SU-DHL-6 (cell line): ENCODE measurements around the gene STK32B.

Experiments used
- EZH2phosphoT487 ChIP-seq: fragments of 200-600 bp; sonication (generic), shearing (Covaris generic); conservative IDR thresholded peaks from 2 replicates; pipeline ENCODE4 v1.6.1; 2018; ENCODE audit warnings: mild to moderate bottlenecking, antibody characterized with exemption, low read length, moderate library complexity, mixed read lengths
- TF ChIP-seq, protein P1 (sequence below): fragments of 200-600 bp; sonication (generic); IDR thresholded peaks from one replicate; pipeline ENCODE4 v1.5.1; 2017; ENCODE audit warnings: antibody characterized with exemption, mild to moderate bottlenecking, low read length, moderate library complexity; ENCODE audit not compliant: insufficient read depth, poor library complexity, severe bottlenecking

DNA sequence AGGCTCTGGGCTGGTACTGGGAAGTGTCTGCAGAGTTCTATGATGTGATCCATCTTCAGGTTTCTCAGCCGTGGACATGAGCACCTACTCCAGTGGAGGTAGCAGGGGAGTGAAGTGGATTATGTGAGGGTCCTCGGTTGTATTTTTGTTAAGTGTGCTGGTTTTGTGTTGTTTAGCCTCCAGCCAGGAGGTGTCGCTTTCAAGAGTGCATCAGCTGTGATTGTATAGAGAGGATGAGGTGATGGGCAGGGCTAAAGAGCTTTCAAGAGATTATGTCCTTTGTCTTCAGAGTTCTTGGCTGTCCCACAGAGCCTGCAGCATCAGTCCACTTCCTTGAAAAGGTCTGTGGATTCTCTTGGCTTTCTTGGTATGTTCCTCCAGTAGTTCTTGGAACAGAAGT lies 256.6 kb downstream of the STK32B start:
- TF ChIP-seq, protein P1, sequence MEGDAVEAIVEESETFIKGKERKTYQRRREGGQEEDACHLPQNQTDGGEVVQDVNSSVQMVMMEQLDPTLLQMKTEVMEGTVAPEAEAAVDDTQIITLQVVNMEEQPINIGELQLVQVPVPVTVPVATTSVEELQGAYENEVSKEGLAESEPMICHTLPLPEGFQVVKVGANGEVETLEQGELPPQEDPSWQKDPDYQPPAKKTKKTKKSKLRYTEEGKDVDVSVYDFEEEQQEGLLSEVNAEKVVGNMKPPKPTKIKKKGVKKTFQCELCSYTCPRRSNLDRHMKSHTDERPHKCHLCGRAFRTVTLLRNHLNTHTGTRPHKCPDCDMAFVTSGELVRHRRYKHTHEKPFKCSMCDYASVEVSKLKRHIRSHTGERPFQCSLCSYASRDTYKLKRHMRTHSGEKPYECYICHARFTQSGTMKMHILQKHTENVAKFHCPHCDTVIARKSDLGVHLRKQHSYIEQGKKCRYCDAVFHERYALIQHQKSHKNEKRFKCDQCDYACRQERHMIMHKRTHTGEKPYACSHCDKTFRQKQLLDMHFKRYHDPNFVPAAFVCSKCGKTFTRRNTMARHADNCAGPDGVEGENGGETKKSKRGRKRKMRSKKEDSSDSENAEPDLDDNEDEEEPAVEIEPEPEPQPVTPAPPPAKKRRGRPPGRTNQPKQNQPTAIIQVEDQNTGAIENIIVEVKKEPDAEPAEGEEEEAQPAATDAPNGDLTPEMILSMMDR, result no peak
- TF ChIP-seq EZH2phosphoT487, result no peak
